NCI-H2227 treated with DMSO at 0.1 percent for 48 hours (cell line): ENCODE results near the gene COL3A1.

Experiments
- DNase-seq: peaks from one replicate; lab custom pipeline; 2025; lab: John Stamatoyannopoulos, UW

COL3A1 gene

GRCh38 chr2:188975497-188976102 is 1.4 kb downstream of the COL3A1 start:
- no peak for DNase-seq

GRCh38 chr2:188976545-188977268 is 2.5 kb downstream of the COL3A1 start:
- DNase-seq: no peak

- no peak for DNase-seq
Observed at GRCh38 chr2:188977317-188977716, 3.1 kb downstream of the COL3A1 start.

DNA sequence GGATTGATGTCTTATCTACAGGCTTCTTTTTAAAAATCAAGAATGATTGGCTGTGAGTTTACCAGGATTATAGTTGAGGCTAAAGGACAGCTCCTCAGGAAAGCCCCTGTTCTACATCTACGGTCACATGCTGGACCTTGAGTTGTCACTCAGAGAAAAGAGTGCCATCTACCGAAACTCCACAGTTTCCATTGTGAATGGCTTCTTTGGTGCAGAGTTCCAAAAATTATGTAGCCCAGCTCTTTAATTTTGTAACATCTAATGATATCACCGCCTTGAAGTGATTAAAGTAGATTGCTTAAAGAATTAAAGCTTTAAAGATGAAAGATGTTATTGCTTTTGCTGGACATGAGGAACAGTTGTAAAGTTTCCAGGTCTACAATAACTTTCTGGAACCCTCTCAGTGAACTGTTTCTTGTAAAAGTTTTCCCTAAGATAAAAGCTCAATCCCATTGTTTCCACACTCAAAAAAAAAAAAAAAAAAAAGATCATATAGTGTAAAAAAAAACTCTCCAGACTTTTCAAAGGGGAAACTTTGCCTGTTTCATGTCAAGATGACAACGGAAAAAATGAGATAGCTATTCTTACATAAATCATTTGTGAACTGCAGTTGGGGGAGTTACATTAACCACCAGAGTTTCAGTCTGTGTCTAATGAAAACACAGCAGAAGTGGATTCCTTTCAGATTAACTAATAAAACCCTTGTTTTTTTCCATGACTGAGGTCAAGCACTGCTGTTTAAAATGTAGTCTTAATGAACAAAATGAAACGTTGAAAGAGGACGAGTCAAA is 4.3 kb downstream of the COL3A1 start:
- DNase-seq: peak; percentile 16

- no peak for DNase-seq
Observed at GRCh38 chr2:188979187-188980114, 5.3 kb downstream of the COL3A1 start.

- peak; percentile 12 for DNase-seq
Observed at GRCh38 chr2:188983427-188984064, 9.4 kb downstream of the COL3A1 start.

GRCh38 chr2:188984065-188984491 is 9.9 kb downstream of the COL3A1 start:
- DNase-seq: no peak

DNA sequence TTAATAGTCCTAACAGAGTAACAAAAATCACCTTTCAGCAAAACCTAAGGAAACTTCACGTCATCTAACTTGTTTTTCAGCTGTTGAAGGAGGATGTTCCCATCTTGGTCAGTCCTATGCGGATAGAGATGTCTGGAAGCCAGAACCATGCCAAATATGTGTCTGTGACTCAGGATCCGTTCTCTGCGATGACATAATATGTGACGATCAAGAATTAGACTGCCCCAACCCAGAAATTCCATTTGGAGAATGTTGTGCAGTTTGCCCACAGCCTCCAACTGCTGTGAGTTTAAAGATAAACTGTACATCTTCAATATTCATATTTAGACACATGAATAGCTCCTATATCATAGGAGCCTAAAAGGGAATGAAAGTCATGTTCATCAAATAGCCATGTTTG is 10.5 kb downstream of the COL3A1 start:
- no peak for DNase-seq

GRCh38 chr2:188986839-188987238 is 12.7 kb downstream of the COL3A1 start:
- no peak for DNase-seq

DNA sequence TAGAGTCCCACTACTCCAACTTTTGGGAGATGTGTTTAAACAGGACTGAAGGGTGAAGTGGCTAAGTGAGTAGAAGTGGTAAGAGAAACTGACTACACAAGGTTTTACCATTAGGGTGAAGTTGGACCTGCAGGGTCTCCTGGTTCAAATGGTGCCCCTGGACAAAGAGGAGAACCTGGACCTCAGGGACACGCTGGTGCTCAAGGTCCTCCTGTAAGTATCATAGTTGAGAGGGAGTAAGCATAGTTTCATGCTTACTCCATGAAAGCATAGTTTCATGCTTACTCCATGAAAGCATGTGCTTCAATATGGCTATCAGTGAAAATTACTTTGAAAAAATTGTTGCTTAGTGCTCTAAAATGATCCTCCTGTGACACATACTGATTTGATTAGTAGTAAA is 19.1 kb downstream of the COL3A1 start:
- no peak for DNase-seq

DNA sequence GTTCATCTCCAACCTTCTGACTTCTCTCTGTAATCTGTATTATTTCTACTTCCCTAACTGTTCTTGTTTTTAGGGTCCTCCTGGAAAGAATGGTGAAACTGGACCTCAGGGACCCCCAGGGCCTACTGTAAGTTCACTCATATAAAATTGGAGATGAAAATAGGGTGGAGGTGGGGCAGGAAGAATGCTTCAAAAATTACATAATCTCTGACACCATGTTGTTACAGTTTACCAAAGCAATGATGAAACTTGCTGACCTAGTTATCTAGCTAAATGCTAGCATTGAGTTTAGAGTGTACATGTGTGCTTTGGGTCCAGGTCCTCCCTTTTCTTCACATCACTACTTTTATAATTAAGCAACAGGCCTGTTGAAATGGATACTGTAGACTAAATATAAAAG is 23.1 kb downstream of the COL3A1 start:
- no peak for DNase-seq

- no peak for DNase-seq
Observed at GRCh38 chr2:189000221-189000620, 26.0 kb downstream of the COL3A1 start.

DNA sequence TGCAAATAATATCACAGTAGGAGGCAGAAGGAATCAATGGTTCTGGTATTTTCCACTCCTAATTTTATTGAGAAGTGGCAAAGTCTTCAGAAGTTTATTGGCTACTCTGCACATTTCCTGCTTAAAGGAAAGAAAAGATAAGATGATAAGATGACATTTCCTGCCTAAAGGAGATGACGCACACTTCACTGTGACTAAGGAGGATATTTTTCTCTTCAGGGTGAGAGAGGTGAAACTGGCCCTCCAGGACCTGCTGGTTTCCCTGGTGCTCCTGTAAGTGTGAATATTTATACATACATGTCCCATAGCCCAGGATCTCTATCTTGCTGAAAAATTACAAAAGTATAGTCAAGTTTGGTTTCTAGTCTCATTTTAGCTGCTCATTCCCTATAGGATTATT is 27.9 kb downstream of the COL3A1 start:
- no peak for DNase-seq

DNA sequence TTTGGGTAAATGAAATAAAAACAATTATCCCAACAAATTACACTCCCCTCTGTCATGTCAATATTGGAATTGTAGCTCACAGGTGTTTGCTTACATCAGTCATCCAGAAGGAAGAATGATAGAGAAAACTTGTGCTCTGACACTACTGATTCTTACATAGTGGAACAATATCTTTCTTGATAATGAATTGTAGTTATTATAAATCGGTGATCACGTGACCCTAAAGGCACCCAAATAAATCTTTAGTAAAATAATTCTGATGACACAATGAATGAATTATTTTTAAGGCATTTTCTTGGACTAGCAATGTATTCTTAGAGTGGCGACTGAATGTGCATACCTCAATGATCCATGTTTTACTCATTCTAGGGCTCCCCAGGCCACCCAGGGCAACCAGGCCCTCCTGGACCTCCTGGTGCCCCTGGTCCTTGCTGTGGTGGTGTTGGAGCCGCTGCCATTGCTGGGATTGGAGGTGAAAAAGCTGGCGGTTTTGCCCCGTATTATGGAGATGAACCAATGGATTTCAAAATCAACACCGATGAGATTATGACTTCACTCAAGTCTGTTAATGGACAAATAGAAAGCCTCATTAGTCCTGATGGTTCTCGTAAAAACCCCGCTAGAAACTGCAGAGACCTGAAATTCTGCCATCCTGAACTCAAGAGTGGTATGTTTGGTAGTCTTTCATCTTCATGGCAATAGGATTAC is 34.5 kb downstream of the COL3A1 start:
- DNase-seq: no peak

DNA sequence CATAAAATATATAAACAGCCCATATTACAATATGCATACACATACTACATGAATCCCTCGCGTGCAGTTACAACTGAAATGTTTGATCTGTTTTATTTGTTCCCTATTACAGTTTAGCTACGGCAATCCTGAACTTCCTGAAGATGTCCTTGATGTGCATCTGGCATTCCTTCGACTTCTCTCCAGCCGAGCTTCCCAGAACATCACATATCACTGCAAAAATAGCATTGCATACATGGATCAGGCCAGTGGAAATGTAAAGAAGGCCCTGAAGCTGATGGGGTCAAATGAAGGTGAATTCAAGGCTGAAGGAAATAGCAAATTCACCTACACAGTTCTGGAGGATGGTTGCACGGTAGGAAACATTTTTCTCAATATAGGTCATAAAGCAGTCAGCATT is 36.4 kb downstream of the COL3A1 start:
- no peak for DNase-seq

GRCh38 chr2:189012351-189012750 is 38.2 kb downstream of the COL3A1 start:
- no peak for DNase-seq

- no peak for DNase-seq
Observed at GRCh38 chr2:189013031-189013430, 38.9 kb downstream of the COL3A1 start.

DNA sequence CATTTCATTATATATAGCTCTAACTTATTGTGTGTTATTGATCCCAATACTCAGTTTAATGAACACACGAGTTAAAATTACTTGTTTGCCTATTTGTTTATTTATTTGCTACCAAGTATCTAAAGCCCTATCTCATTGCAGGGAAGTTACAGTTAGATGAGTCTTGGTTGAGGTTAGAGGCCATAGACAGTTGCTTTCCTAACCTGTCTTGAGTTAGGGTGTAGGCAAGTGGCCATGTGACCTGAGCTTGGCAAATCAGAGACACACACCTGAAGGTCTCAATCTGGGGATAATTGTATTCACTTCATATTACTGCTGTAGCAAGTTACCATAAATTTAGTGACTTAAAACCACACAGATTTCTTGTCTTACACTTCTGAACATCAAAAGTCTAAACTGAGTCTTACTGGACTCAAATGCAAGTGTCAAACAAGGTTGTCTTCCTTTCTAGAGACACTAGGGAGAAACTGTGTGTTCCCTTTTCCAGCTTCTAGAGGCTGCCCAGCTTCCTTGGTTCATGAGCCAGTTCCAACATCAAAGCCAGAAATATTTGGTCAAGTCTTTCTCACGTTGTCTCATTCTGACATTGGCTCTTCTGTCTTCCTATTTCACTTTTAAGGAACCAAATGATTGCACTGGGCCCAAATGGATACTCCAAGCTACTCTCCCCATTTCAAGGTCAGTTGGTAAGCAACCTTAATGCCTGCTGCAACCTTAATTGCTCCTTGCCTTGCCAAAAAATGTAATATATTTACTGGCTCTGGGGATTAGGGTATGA is 39.7 kb downstream of the COL3A1 start:
- DNase-seq: no peak

DNA sequence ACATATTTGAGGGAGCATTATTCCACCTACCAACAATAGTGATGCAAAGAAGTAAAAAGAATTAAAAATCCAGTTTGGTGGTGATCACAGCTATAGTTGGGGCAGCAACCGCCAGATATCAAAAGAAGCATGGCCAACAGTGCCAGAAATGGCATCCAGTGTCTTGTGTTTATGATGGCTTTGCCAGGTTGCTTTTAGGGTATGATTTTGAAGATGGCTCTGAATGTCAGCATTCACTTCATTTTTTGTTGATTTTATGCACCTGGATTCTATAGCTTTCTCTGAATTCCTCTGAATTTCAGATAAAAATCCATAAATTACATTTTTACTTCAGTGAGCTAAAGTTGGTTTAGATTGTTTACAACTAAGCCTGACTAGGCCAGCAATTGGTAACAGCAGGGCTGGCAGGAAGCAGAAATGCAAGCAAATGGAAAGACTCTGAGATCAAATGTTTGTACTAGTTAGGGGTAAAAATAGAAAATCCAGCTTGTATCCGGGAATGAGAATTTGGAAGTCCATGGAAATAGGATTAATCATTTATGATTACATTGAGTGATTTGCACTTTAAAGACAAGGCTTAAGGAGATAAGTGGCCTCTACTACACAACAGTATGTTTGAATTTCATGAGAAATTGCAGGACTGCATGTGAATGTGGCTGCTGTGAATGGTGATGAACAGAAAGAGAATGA is 40.4 kb downstream of the COL3A1 start:
- no peak for DNase-seq
